Ecto neural progenitor cell (in vitro differentiated cells): ENCODE data around the gene PI4KA.
"Not testable (repeated sequence)": the region's sequence is repeated elsewhere in the genome, so short reads cannot be mapped to it uniquely, and the experiment has no call there.

Source experiments
- DNase-seq: peaks from one replicate; pipeline ENCODE4 v3.0.0-alpha.2; 2018; ENCODE audit warnings: low spot score

Gene PI4KA

DNA sequence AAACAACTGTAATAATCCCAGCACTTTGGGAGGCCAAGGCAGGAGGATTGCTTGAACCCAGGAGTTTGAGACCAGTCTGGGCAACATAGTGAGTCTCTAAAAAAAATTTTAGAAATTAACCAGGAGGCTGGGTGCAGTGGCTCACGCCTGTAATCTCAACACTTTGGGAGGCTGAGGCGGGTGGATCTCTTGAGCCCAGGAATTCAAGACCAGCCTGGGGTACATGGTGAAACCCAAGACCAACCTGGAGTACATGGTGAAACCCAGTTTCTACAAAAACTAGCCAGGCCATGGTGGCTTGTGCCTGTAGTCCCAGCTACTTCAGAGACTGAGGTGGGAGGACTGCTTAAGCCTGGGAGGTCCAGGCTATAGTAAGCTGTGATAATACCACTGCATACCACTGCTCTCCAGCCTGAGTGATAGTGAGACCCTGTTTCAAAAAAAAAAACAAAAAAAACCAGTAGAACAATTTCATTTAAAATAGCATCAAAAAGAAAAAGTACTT is 11.2 kb downstream of the PI4KA start:
- no peak for DNase-seq

DNA sequence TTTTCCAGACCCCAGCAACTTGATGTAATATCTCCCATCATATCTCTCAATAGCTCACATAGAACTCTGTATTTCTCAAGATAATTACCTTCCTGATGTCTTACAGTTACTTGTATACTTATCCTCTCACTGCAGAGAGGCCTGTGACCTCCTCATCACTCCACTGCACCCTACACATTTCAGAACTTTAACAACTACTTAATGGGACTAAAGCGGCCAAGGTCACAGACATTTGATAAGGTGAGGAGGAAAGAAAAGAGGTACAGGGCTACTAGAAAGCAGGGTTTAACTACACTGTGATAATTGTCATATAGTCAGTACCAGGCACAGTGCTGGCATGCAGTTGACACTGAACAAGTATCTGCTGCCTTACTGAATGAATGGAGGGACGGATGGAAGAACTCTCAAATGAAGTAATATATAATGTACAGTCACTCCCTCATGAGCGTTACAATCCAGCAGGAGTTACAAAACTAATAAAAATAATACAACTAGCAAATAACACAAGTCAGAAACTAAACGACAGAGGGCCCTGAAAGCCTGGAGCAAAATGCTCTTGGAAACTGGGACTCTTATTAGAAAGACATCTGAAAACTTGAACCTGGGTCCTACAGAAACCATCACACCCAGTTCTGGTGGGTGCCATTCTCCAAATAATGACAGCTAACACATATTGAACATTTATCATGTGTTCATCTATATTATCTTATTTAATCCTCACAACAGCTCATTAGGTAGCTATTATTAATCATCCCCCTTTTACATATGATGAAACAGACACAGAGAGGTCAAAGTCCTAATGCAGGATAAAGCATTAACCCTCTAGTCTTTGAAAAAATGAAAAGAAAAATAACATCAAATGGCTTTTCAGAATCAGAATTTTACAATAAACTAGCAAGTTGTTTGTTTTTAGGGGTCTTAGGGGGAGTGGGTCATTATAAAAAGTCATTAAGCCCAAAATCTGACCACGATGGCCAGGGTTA is 14.3 kb downstream of the PI4KA start:
- no peak for DNase-seq

DNA sequence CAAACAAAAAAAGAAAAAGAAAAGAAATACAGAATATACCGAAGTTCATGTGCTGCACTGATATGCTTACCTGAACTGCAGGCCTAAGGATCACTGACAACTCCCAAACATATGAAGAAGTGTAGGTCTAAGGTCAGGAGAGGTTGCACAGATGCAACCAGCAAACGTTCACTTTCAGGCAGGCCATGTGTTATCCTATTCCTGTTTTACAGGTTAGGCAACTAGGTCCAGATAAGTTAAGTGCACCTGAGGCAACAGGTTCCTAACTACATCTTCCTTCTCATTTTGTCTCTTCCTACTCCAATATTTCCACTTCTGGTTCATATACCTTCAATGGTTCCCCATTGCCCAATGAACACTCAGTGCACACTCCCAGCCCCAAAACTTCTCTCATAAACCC is 15.1 kb downstream of the PI4KA start:
- DNase-seq, result no peak

DNA sequence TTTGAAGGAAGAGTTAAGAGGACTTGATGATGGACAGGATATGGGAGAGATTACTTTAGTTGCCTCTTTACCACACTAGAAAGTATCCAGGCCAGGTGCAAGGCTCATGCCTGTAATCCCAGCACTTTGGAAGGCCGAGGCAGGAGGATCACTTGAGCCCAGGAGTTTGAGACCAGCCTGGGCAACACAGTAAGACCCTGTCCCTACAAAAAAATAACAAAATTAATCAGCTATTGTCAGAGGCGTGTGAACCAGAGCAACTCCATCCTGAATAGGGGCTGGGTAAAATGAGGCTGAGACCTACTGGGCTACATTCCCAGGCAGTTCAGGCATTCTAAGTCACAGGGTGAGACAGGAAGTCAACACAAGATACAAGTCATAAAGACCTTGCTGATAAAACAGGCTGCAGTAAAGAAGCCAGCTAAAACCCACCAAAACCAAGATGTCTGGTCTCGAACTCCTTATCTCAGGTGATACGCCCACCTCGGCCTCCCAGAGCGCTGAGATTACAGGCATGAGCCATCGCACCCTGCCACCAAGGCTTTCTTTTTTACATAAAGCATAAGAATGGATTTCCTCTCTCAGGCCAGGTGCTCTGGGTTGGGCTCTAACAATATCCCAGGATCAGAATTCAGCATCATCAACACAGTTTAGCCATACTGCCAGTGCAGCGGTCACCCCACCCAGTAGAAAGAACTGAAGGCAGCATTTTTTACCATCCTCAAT is 17.8 kb downstream of the PI4KA start:
- DNase-seq, result no peak

DNA sequence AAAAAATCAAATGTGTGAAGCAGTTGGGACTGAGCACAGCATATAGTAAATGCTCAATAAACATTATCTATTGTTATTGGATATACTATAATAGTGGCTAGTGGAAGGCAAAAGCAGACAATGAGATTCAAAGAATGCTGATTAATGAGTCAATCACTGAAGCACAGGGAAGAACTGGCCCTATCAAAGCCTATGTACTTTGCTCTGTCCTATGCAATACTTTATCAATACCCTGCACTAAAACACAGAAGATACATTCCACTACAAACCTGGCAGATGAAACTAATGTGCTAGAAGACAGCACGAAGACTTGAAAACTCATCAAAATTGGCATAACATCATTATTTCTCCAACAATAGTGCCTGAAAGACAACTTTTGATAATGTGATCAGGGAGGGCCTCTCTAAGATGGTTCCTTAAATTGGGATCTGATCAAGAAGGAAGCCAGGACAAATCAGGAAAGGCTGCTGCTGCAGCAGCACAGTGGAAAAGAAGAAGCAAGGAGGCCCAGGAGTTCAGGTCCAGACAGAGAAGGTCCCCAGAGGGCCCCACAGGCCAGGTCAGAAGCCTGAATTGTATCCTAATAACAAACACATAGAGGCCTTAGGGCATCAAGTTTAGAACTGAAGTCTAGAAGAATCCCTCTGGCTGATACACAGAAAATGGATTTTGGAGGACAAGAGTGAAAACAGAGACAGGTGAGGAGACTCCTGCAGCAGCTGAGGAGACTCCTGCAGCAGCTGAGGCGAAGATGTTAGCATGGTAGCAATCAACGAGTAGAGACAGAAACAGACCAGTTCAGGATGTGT is 18.6 kb downstream of the PI4KA start:
- no peak for DNase-seq

DNA sequence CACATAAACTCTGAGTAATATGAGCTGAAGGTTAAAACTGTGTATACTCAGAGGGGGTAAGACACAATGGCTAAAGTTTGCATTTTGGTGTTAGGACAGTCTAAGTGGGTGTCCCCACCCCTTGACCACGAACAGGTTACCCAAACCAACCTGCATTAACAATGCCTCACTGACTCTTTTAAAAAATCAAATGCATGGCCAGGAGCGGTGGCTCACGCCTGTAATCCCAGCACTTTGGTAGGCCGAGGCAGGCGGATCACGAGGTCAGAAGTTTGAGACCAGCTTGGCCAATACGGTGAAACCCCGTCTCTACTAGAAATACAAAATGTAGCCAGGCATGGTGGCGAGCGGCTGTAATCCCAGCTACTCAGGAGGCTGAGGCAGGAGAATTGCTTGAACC is 19.3 kb downstream of the PI4KA start:
- DNase-seq, result not testable (repeated sequence)

DNA sequence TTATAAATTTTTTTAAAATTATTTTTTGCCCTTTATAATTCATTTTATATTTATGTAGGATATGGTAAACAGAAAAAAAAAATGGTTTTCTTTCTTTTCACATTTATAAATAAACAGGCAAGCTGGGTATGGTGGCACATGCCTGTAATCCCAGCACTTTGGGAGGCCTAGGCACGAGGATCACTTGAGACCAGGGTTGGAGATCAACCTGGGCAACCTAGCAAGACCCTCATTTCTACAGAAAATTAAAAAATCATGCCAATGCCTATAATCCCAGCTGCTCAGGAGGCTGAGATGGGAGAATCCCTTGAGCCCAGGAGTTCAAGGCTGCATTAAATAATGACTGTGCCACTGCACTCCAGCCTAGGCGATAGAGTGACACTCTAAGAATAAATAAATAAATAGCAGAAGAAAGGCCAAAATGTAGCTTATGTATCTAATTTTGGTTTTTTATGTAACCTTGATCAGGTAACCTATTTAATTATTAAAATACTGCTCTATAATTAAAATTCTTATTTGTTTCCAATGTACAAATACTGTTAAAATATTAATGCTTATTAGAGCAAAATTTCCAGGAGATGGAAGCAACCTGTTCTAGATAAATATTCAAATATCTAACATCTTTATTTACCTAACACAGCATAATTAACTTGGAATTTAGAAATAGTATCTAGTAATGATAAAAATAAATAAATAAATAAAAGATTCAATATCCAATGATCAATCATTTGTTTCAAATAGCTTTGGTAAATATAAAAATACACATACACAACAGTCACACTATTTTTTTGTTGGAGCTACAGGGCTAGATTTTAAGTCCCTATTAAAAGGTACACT is 21.4 kb downstream of the PI4KA start:
- DNase-seq, result no peak

DNA sequence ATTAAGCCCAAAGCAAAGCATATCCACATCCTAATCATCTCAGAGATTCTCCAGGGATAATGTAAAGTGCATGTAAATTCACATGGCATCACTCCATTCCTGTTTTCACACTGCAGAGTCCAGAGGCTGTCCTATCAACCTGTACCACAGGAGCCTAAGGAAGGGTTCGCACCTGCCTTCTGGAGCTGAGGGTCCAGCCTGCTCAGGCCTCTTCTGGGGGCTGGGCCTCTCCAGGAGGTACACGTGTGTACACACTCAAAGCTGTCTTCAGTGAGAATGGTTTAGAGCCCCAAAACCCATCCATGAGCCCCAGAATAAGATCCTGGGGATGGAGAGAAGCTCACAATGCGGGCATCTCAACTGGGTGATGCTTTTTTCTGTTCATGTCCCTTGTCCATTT is 23.9 kb downstream of the PI4KA start:
- no peak for DNase-seq

DNA sequence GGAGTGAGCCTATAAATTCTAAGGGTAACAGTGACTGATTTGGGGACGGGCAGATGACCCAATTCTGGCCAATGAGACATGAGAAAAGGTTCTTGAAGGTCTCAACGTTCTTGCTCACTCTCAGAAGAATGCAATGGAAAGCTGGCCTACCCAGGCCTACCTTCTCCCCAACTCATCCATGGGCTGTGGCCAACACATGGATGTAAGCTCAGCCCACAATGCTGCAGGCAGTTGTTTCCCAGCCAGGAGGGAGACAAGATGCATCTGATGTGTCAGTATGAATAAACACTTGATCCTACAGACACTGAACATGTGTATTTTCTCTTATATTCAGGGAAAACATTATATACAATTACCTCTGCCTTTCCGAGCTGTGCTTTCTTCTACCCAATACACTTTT is 24.4 kb downstream of the PI4KA start:
- DNase-seq, result no peak

DNA sequence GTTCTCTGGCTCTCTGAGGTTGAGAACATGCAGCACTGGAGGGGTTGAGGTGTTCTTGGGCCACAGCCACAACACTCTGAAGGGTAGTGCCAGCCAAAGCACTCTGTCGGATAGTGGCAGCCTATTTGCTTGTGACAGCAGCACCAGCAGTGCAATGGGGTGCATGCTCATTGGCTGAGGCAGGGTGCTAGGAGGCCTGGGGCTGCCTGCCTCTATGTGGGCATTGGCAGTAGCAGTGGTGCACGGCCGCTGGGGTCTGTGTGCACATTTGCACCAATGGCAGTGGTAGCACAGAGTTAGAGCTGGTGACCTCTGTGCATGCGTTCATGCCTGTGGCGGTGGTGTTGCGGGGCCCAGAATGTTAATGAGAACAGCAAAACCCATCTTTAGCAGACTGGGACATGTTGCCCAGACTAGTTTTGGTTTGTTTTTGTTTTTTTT is 25.4 kb downstream of the PI4KA start:
- DNase-seq, result no peak

DNA sequence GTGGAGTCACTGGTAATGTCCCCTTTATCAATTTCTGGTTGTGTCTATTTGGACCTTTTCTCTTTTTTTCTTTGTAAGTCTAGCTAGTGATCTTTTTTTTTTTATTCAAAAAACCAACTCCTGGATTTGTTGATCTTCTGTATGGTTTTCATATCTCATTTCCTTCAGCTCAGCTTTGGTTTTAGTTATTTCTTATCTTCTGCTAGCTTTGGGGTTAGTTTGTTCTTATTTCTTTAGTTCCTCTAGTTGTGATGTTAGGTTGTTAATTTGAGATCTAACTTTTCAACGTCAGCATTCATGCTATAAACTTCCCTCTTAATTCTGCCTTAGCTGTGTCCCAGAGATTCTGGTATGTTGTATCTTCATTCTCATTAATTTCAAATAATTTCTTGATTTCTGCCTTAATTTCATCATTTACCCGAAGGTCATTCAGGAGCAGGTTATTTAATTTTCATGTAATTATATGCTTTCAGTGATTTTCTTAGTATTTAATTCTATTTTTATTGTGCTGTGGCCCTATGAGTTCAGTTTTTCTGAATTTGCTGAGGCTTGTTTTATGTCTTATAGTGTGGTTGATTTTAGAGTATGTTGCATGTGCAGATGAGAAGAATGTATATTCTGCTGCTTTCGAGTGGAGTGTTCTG is 29.0 kb downstream of the PI4KA start:
- no peak for DNase-seq

DNA sequence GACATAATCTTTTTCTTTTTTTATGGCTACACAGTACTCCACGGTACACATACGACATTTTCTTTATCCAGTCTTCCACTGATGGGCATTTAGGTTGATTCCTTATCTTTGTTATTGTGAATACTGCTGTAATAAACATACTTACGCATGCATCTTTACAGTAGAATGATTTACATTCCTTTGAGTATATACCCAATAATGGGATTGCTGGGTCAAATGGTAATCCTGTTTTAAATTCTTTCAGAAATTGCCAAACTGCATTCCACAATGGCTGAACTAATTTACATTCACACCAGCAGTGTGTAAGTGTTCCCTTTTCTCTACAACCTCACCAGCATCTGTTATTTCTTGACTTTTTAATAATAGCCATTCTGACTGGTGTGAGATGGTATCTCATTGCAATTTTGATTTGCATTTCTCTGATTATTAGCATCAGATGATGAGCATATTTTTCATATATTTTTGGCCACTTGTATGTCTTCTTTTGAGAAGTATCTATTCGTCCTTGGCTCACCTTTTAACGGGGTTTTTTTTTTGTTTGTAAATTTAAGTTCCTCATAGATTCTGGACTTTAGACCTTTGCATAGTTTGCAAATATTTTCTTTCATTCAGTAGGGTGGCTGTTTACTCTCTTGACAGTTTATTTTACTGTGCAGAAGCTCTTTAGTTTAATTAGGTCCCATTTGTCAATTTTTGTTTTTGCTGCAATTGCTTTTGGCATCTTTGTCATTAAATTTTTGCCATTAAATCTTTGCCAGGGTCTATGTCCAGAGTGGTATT is 32.0 kb downstream of the PI4KA start:
- not testable (repeated sequence) for DNase-seq

DNA sequence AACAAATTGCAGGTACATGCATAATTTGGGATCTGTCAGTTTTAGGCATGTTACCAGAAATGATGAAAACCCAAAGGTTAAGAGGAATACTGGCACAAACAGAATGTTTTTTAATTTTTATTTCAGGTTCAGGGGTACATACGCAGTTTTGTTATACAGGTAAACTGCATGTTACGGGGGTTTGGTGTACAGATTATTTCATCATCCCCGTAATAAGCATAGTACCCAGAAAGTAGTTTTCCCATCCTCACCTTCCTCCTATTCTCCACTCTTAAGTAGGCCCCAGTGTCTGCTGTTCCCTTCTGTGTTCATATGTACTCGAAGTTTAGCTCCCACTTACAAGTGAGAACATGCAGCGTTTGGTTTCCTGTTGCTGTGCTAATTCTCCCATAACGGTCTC is 33.0 kb downstream of the PI4KA start:
- no peak for DNase-seq

DNA sequence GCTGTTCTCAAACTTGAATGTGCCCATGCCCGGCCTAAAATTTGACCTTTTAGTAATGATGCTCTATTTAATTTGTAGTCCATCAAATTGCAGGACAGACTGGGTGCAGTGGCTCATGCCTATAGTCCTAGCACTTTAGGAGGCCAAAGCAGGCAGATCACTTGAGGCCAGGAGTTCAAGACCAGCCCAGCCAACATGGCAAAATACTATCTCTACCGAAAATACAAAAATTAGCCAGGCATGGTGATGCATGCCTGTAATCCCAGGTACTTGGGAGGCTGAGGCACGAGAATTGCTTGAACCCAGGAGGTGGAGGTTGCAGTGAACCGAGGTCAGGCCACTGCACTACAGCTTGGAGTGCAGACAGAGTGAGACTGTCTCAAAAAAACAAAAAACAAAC is 33.4 kb downstream of the PI4KA start:
- not testable (repeated sequence) for DNase-seq

DNA sequence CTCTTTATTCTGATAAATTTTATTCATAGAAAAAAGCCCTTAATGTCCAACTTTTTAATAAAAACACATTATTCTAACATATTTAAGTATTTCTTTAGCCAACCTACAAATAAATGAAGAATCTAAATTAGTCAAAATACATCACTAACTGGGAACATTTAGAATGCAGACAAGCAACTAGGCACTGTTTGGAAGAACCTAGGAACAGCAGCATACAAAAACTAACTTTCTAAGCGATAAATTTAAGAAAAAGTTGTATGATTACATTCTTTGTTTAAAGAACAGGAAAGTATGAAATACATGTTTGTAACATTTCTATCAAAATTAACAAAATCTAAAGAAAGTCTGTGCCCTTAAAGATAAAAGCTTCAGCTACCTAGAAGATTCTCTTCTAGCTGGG is 35.3 kb downstream of the PI4KA start:
- DNase-seq, result no peak

DNA sequence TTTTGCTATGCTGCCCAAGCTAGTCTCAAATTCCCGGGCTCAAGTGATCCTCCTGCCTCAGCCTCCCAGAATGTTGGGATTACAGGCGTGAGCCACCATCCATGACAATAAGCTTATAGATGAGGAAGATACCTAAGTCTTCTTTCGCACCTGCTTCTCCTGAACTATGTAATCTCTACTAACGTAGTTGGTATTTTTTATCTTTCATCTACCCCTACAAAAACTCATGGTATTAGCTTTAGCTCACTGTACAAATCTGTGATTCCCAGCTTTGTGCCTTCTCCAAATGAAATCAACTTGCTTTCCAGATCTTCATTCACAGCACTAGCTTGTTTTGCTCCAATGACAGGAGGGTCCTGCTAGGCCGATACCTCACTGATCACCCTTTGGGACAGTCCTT is 36.4 kb downstream of the PI4KA start:
- no peak for DNase-seq

DNA sequence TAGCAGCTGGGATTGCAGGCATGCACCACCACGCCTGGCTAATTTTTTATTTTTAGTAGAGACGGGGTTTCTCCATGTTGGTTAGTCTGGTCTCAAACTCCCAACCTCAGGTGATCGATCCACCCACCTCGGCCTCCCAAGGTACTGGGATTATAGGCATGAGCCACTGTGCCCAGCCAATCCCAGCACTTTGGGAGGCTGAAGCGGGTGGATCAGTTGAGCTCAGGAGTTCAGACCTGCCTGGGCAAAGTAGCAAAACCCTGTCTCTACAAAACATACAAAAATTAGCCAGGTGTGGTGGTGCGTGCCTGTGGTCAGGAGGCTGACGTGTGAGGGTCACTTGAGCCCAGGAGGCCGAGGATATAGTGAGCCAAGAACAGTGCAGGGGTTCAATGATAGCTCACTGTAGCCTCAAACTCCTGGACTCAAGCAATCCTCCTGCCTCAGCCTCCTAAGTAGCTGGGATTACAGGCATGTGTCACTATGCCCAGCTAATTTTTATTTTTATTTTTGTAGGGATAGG is 36.8 kb downstream of the PI4KA start:
- DNase-seq, result not testable (repeated sequence)

DNA sequence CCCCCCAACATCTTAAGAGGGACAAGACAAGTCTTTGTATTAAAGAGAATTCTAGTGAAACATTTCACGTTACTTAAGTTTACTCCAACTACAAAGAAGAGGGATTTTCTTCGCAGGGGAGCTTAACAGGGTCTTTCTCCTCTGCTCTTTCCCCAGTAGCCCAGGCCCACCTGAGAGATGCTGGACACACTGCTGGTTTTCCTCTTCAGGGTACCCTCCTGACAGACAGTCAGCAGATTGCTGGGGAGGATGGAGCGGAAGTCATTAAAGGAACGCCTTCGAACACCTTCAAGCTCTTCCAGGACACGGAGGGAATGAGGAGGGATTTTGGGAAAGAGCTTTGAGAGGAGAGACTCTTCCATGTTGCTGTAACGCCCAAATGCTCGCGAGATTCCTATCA is 39.1 kb downstream of the PI4KA start:
- DNase-seq, result no peak

DNA sequence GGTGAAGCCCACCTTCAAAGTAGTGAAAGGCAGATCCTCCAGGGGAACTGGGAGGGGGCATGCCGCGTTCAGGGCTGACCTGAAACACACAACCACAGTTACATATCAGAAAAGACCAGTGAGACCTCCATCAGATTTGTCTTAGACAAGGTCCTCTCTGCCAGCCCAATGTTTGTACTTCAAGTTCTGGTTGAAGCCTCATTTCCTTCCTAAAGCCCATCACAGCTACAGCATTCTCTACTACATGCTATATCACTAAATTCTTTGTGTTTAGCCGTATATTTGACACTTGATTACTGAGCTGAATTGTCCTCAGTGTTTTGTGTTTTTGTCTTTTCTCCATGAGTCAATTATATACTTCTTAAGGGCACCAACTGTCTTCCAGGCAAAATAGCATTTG is 40.1 kb downstream of the PI4KA start:
- DNase-seq, result no peak

DNA sequence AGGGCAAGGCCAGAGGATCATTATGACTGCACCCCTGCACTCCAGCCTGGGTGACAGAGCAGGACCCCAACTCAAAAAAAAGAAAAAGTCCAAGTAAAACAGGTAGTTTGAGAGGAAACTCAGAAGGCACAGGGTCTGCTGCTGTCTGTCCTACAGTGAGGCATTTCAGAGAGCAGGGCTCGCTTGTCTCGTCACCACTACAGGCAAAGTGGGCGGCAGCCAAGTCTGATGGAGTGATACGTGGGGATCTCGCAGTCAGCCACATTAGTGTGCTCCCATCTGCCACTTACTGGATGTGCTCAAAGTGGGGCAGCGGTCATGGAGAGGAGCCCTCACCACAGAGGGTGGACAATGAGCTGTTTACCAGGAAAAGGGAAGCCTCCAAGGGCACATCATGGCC is 42.1 kb downstream of the PI4KA start:
- DNase-seq, result no peak
